HG03571 (cell line): Measurements from ENCODE around the gene ABCC1.
"Not testable (repeated sequence)": the region's sequence is repeated elsewhere in the genome, so short reads cannot be mapped to it uniquely, and the experiment has no call there.

Experiments
- ATAC-seq: cut with Tn5 transposase; IDR thresholded peaks from one replicate; pipeline ENCODE4 v1.9.1; 2021; ENCODE audit not compliant: unreplicated experiment

ABCC1 gene

DNA sequence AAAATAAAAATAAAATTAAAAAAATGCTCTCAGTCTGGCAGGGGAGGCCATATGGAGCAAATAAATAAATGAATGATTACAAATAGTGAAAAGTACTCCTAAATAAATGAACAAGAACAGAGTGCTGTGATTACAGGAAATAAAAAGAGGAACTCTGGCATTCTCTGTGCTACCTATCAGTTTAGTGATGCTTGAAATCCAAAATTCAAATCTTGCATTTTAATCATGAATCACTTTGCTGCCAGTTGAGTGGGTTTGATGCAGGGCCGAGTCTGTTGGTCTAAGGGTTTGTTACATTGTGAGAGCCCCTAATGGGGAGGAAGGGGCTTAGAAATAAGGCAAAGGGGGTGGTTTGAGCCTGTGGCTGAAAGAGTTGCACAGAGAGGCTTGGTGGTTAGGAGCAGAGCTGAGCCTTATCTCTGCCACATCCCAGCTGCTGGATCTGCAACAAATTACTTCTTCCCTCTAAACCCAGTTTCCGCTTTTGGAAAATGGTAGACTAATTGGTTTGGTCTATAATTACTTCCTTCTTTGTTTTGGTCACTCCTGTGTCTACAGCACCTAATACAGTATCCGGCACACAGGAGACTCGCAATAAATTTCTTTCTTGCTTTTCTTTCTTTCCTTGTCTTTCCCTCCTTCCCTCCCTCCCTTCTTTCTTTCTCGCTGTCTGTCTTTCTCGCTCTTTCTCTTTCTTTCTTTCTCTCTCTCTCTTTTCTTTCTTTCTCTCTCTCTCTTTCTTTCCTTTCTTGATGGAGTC lies 6.3 kb upstream of the ABCC1 start:
- ATAC-seq = no peak

DNA sequence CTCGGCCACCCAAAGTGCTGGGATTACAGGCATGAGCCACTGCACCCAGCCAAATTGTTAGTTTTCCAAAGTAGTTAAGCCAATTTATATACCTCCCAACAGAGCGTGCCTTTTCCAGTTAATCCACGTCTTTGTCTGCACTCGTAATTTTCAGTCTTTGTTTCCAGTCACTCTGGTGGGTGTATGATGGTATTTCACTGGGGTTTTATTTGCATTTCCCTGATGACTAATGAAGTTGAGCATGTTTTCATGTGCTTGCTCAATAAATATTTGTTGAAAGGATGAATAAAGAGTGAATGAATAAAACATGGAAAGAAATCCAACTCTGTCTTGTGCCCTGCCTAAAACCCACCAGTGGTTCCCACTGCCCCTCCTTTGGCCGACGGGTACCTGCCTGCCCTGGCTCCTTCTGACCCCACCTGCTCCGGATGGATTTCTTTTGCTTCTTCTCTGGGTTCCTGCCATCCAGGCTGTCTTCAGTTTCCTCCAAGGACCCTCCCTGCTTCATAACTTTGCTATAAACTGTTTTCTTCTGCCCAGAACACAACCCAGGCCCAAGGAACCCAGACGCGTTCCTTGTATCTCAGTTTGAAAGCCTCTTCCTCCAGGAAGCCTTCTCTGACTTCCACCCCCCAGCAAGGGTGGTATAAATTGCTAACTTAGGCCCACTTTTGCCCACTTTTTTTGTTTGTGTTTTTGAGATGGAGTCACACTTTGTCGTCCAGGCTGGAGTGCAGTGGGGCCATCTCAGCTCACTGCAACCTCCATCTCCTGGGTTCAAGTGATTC lies 3.0 kb upstream of the ABCC1 start:
- no peak for ATAC-seq

DNA sequence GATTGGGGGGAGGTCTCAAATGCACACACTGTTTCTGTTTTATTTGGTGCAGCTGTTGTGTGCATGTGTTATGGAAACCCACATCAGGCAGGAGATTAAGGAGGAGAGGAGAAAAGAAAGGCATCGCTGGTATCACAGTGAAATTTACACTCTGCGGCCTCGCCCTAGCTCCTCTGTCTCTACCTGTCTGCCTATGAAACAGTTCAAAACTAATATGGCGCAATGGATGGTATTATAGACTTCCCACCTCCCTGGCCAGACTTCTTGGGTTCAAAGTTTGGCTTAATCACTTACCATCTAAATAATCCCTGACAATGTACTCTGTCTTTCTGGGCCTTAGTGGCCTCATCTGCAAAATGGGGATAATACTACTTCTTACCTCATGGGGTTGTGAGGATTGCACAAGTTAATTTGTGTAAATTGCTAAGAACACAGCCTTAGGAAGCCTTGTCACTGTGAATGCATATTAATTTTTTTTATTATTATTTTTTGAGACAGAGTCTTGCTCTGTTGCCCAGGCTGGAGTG lies 1.4 kb upstream of the ABCC1 start:
- ATAC-seq = no peak

DNA sequence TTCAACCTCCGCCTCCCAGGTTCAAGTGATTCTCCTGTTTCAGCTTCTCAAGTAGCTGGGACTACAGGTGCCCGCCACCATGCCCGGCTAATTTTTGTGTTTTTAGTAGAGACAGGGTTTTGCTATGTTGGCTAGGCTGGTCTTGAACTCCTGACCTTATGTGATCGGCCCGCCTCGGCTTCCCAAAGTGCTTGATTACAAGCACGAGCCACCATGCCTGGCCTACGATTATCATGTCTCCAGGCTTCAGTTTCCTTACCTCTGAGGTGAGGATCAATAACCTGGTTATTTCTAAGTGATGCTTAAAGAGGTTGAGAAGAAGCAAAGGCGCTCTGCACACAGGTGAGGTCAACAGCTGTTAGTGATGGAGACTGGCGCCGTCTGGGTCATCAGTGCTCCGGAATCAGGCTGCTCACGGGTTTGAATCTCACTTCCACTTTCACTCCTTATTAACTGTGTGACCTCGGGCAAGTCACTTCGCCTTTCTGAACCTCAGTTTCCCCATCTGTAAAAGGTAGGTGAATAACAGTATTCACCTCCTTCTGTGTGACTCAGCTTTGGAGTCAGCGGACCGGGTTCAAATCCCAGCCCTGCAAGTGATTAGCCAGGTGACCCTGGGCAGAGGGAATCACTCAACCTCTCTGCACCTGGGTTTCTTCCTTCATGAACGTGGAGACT lies 745 bp upstream of the ABCC1 start:
- ATAC-seq = peak; percentile 45

DNA sequence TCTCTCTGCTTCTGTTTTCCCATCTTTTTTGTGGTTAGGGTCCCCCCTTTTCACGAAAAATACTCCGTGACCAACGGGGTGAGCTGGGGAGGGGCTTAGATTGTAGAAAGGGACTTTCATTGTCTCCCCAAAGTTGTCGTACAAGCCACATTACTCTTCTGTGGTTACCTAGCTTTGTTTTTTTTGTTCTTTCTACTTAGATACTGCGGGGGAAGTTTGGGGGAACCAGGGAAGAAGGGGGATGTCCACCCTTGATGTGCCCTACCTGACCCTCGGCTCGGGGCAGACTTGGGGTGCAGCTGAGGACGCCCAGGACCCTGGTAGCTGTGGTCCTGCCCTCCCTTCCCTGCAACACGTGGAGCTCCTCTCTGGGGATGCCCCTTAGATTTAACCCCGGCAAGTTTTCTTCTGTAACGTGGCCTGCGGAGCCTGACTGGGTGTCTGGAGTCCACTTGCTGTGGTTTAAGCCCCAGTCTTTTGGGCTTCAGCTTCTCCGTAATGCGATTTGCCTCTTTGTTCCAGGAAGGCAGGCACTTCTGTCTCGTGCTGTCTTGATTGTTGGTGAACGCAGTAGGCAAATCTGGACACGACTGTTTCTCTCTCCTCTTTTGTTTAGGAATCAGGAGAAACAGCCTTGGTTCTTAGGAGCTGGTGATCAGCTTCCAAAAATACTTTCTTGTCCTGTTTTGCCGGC lies 892 bp downstream of the ABCC1 start:
- no peak for ATAC-seq

DNA sequence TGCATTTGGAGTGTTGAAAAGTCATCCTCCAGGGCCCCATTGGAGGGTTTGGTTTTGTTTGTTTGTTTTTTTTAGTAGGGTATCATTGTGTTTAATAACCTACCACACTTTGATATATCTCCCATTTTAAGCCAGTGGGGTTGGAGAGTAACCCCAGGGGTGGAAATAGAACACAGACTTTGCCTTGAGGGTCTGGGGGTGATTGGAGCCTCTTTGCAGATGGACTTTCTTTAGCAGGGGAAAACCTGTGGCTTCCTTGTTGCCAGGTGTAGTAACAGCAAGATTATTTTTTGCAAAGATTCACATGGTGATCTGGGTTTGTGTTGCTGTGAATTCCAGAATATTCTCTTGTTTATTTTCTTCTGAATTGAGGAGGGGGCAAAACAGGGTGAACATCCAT lies 1.5 kb downstream of the ABCC1 start:
- ATAC-seq = no peak

DNA sequence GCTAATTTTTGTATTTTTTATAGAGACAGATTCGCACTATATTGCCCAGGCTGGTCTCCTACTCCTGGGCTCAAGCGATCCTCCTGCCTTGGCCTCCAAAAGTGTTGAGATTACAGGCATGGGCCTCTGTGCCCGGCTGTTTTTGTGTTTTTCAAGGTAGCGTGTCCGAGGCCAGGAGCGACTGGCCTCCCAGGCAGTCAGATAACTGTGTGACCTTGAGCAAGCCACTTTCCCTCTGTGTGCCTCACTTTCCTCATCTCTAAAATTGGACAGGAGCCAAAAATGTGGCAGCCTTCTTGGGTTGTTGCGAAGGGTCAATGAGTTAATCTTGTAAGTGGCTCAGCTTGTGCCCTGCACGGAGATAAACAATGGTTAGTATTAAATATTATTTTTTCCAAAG lies 2.4 kb downstream of the ABCC1 start:
- ATAC-seq = no peak

DNA sequence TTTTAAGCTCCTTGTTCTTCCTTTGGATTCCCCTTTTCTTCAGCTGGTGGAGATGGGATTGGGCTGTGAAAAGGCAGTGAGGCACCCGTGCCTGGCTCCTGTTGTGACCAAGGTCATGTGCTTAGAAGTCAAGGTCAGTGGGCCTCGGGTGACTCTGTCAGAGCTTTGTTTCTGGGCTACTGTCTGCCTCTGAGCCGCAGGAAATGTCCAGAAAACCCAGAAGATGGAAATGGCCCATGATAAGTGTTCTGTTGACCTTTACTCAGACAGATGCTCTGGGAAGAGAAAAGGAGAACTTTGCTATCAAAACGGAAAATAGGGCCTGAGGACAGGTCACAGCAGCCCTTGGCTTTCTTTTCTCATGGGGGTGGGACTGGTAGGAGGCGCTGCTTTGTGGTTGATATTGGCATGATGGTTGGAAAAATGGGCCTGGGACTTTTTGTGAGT lies 2.9 kb downstream of the ABCC1 start:
- no peak for ATAC-seq

DNA sequence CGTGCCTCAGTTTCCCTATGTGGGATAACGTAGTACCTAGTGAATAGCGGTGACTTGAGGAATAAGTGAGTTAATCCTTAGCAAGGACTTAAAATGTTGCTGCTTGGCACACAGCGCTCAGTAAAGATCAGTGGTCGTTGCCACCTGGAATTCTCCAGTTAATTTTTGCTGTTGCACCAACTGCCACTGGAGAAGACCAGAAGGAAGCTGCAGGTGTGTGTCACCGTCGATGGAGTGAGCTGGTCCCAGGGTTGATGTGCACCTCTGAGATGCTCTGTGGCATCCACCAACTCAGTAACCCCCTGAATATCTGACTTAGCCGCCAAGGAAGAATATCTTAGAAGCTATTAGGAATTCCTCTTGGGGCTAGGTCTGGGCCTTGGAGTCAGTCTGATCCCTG lies 4.1 kb downstream of the ABCC1 start:
- no peak for ATAC-seq

DNA sequence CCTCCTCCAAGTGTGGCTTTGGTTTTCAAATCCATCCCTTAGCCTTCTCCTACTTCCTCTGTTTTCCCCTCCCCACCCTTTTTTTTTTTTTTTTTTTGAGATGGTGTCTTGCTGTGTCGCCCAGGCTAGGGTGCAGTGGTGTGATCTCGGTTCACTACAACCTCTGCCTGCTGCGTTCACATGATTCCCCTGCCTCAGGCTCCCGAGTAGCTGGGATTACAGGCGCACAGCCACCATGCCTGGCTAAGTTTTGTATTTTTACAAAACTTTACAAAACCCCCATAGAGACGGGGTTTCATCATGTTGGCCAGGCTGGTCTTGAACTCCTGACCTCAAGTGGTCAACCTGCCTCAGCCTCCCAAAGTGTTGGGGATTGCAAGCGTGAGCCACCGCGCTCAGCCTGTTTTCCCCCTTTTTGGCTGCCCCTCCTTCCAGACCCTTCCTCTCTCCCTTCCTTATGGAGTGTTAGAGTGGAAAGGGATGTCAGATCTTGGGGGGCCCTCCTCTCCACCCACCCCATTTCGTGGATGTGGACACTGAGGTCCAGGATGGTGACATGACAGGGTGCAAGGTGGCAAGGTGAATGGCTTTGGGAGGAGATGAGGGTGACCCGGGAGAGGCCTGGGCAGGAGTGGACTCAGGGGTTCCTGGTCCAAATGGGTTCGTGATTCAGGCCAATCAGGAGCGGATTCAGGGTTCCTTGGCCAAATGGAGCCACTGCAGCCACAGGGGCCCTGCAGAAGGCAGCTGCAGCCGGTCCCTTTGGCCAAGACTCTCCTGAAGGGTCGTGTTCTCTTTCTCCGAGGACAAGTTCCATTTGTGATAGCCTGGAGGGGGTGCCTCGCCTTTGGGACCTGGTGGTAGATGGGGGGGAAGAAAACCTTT lies 4.8 kb downstream of the ABCC1 start:
- ATAC-seq = no peak

DNA sequence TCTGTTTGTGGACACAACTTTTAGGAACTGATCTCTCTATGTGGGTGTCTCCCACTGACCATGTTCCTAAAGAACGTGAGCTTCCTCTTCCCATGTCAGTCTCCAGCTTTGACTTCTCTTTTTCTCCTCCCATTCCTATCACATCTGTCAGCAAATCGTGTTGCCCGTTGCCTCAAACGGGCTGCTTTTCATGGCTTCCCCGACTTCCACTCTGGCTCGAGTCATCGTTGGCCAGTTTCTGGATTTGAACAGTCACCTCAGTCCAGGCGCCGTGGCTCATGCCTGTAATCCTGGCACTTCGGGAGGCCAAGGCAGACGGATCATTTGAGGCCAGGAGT lies 5.4 kb downstream of the ABCC1 start:
- no peak for ATAC-seq

DNA sequence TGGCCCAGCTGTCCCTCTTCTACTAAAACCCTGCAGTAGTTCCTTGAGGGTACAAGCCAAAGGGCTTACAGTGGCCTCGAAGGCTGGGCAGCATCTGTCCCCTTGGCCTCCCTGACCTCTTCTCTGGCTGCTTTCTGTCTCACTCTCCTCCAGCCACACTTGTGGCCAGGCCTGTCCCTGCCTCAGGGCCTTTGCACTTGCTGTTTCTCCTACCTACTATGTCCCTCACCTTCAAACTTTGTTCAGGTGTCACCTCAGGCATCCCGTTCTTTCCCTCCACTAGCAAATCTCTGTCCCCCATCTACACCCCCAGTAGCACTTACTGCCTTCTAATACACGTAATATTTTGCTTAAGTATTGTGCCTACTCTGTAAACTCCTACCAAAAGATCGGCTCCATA lies 6.0 kb downstream of the ABCC1 start:
- no peak for ATAC-seq

DNA sequence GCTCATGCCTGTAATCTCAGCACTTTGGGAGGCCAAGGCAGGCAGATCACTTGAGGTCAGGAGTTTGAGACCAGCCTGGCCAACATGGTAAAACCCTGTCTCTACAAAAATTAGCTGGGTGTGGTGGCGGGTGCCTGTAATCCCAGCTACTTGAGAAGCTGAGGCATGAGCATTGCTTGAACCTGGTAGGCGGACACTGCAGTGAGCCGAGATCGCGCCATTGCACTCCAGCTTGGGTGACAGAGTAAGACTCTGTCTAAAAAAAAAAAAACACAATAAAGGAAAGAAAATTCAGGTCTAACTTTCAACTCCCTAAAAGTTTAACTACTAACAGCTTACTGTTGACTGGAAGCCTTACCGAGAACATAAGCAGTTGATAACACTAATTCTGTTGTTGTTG lies 6.7 kb downstream of the ABCC1 start:
- not testable (repeated sequence) for ATAC-seq

DNA sequence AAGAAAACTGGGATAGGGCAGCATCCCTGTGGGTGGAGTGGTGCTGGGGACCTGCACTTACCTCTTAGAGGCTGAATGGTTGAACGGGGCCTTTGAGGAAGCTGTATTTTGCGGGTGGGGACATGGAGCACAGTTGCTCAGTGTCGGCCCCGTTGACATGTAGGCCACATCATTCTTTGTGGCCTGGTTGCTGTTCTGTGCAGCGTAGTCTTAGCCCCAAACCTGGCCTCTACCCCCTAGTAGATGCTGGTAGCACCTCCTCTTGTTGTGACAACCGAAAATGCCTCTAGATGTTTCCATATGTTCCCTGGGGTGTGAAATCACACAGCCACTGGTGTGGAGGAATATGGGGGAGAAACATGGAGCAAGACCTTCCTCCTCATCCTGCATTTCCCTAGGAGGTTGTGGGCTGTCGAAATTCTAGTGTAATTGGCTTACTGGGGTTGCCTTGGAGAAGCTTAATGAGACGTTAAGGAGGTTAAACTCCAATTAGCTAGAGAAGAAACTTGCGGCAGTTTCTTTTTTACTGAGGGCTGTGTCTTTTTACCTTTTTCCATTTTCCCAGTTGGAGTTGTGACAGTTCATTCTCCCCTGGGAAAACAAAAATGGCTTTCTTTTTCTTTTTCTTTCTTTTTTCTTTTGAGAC lies 9.4 kb downstream of the ABCC1 start:
- no peak for ATAC-seq

DNA sequence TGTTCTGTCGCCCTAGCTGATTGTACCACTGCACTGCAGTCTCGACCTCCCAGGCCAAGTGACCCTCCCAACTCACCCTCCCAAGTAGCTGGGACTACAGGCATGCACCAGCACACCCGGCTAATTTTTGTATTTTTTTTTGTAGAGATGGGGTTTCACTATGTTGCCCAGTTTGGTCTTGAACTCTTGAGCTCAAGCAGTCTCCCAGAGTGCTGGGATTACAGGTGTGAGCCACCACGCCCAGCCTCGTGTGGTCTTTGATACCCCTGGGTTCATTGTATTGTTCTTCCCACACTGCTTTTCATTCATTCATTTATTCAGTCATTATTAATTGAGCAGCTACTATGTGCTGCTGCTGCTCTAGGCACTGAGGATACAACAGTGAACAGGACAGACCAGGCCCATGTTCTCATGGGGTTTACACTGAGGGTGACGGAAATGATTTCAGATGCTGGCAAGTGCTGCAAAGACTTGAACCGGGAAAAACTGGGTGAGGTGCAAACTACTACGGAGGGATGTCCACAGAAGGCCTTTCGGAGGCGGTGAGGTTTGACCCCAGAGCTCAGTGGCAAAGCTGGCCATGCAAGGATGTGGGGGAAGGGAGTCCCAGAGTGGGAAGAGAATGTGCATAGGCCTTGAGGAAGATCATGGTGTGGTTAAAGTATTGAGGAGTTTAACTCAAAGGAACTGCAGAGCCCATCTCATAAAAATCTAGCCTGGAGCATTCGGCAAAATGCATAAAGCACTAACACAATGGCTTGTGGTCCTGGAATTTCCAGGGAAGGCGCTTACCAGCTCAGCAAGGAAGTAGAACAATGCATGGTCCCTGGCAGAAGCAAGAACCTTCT lies 10.9 kb downstream of the ABCC1 start:
- no peak for ATAC-seq

DNA sequence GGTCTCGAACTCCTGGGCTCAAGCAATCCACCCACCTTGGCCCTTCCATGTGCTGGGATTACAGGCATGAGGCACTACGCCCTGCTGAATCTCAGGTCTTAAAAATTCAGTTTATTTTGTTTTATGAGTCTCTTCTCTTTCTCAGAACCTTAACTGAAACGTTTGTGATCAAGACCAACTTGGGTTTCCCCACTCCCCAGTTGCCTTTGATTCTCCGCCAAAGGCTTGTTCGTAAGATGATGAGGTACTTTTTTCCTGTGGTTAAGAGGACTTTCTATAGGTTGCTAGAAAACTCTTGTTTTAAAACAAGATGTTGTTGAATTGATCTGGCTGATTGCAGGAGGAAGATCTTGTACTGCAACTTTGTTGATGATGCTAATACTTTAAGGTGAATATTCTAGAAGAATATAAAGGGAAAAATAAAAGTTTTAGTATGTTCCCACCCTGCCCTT lies 11.7 kb downstream of the ABCC1 start:
- ATAC-seq = peak; percentile 67

DNA sequence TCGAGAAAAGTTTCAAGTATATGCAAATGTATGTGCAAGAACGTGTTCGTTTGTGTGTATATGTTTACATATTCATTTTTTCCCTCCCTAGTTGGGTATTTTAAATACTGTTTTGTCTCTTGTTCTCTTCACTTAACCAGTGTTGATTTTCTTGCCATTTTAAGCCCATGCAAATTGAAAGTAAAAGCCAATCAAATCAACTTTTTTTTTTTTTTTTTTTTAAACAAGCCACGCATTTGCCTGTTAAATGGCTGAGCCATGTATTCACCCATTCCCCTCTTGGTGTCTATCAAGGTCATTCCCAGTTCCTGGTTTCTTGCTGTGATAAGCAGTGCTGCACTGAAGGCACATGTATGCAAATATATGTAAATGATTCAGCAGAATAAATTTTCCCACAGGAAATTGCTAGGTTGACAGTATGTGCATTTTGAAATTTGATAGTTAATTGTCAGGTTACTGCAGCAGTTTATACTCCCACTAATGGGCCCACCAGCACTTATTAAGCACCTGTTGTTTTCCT lies 12.2 kb downstream of the ABCC1 start:
- peak; percentile 28 for ATAC-seq

DNA sequence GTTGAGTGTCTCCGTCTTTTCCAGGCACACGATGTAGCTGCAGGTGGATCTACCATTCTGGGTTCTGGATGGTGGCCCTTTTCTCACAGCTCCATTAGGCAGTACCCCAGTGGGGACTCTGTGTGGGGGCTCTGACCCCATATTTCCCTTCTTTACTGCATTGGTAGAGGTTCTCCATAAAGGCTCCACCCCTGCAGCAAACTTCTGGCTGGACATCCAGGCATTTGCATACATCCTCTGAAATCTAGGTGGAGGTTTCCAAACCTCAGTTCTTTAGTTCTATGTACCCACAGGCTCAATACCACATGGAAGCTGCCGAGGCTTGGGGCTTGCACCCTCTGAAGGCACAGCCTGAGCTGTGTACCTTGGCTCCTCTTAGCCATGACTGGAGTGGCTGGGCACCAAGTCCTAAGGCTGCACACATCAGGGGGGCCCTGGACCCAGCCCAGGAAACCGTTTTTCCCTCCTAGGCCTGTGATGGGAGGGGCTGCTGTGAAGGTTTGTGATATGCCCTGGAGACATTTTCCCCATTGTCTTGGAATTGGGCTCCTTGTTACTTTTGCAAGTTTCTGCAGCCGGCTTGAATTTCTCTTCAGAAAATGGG lies 14.0 kb downstream of the ABCC1 start:
- ATAC-seq = no peak
